GM19193 (cell line): ENCODE results near the gene SEM1.
A peak's percentile ranks its signal among the peaks of the same experiment; 100 is the strongest.

ENCODE experiments used
- POLR2A ChIP-seq: IDR thresholded peaks from 4 replicates; pipeline ENCODE4 v1.6.1; 2011; ENCODE audit not compliant: insufficient read depth, insufficient read length; ENCODE audit errors: extremely low read depth

Gene SEM1

DNA sequence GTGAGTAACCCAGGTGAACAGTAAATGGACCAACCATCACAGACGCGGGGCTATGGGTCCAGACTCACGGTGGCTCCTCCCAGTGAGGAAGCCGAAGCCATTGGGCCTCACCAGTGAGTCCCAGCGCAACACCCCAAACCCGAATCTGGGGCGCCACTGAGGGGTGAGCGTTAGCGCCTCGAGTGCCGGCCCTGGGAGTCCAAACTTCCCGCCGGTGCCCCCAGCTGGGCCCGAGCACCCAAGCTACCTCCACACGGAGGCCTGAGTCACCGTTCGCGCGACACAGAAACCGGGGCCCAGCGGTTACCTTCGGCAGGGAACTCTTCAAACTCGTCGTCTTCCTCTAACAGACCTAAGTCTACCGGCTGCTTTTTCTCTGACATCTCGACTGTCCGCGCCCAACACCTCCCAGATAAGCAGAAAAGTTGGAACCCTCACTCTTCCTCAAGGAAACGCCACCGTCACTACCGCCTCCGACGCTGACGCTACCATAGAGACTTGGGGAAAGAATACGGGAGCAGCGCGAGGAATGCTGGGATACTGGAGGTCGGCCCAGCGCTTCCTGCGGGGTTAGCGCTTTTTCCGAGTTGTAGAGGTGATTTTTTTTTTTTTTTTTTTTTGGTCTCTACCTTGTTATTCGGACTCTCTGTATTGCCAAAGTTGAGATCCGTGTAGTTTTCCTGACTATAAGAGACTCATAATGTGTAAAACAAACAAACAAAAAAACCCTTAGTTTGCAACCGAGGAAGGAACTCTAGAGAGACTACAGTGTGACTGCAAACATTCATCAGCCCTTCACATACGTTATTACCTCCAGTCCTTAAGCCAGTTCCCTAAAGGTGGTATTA, at the start of gene SEM1:
Gene SEM1, minus strand, starts transcription at position 466 of the 848 bp plus-strand sequence. Its CDS starts 83 bp downstream, at position 383.
- peak; percentile 77 for TF ChIP-seq POLR2A

DNA sequence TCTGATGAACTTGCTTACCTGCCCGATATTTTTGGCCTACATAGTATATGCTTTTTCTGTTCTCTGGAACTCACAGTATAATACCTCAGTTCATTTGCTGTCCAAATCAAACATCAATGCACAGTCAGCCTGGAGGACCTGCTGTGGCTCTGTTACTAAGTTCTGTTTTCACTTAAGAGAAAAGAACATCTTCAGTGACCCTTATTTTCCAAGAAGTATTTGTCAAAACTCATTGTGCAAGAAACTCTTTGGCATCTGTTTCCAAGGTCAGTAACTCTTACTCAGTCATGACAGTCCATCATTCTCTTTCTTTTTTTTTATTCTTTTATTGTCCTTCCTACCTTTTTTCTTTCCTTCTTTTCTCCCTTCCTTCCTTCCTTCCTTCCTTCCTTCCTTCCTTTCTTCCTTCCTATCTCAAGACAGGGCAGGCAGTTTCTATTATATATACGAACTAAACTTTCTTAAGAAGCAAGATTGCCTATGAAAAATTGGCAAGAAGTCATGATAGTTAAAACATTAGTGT, 37.8 kb upstream of the SEM1 start:
- no peak for TF ChIP-seq POLR2A

DNA sequence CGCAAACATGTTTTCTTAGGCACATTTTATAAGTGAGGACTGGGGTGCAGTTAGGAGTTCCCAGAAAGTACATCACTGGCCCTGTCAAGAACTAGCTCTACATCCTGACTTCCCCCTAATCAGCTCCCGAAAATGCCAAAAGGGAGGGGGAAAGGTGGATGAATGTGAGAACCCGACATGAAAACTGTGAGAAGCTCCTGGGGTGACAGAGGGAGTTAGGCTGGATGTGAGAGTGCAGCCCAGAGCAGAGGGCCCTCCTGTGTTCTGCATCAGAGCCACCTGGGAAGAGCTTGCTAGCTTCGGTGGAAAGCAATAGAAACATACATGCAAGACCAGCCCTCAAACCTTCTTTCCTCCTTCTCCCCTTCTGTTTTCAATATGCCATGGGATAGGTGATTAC, 30.5 kb upstream of the SEM1 start:
- TF ChIP-seq POLR2A, result no peak

DNA sequence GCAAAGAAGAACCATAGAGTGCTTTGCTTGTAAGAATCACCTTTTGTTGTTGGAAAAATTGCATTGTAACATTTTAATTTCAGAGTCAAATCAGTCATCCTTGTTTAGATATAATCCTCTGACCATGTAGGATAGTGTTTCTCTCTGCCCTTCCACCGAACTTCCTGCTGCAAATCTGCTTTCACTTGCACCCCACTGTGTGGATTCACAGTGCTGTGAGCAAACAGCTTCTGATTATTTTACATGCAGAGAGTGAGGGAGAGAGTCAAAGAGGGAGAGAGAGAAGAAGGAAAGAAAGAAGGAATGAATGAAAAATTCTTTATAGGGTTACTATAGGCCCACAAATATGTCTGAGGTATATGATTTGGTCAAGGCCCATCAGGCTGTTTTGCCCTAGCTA, 30.0 kb upstream of the SEM1 start:
- no peak for TF ChIP-seq POLR2A

DNA sequence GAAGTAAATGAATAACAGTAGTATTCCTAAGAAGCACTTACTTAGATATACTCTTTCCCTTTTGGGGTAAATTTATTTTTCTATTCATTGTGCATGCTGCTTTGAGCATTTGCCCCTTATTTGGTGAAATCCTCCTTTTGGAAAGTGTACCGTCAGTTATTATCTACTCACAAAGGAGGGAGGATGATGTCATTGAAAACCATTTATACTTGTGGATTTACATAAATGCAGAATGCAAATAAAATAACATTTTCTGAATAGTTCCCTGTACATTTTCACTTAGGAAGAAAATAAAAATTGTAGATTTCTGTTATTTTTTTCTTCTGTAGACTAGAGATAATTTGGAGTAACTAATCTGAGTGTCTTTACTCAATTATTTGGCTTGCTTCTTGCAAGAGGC, 29.5 kb upstream of the SEM1 start:
- TF ChIP-seq POLR2A, result no peak

DNA sequence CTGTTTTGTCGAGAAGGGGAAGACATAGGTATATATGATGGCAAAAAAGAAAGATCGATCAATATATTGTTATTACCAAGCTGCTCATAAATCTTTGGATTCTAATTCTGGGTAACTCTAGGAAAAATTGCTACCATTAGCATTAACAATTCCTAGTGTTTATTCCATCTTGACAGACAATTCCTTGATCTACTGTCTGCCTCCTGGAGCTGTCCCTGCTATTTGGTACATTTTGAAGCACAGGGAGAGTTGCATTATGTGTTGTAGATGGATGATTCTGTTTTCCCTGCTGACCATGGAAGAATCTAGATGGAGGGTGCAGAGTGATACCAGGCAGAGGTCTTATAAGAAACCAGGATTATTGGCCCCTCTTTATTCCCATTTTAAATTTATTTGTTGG, 29.1 kb upstream of the SEM1 start:
- TF ChIP-seq POLR2A, result no peak

- TF ChIP-seq POLR2A, result no peak
Observed at GRCh38 chr7:96737545-96738050, 28.0 kb upstream of the SEM1 start.

GRCh38 chr7:96734343-96734742, 24.7 kb upstream of the SEM1 start:
- TF ChIP-seq POLR2A, result no peak

- no peak for TF ChIP-seq POLR2A
Observed at GRCh38 chr7:96729820-96730219, 20.2 kb upstream of the SEM1 start.

GRCh38 chr7:96728139-96728538, 18.5 kb upstream of the SEM1 start:
- no peak for TF ChIP-seq POLR2A

GRCh38 chr7:96727534-96728088, 18.0 kb upstream of the SEM1 start:
- no peak for TF ChIP-seq POLR2A

DNA sequence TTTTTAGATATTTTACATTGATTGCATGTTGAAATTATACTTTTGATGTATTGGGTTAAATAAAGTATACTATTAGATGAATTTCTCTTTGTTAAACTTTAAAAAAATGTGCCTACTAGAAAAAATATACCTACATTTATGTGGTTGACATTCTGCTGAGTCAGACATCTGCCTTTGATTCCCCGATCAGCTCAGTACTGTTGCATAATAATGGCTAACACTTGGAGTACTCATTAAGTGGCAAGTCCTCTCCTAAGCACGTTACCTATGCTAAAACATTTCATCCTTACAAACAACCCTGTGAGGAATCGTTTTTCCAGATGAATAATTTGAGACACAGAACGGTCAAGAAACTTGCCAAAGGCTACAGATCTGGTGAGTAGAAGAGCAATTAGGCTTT, 14.0 kb upstream of the SEM1 start:
- TF ChIP-seq POLR2A, result no peak

DNA sequence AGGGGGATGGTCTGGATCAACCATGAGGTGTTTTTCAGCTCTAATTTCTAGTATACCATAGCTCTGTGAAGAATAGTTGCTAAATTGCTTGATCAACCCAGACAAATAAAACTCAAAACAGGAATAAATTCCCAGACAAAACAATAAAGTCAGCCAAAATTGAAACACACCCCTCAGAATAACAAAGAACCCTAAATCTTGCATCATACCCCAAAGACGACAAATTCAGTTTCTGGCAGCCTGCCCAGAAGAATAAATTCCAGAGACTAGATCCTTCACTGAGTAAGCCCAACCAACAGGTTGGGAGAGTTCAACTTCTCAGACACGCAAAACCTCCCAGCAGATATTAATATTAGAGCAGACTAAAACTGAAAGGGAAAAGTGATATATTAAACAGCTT, 11.2 kb upstream of the SEM1 start:
- TF ChIP-seq POLR2A, result no peak

DNA sequence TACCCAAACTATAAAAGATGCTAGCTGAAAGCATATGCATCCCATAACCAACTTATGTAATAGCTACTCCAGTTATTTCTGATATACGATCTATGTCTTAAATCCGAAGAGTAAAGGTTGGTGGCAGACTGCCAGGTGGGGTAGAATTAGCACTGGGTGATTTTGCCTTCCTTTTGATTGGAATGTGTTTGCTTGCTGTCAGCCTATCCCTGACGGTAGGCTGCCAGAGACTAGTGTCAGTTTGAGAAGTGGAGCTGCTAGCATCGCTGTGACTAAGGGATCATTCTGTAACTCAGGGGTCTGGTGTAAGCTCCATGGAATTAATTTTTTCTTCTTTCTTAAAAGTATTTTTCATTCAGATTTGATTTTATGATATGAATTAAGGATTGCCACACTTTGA, 9.5 kb upstream of the SEM1 start:
- TF ChIP-seq POLR2A, result no peak

GRCh38 chr7:96718107-96719003, 8.7 kb upstream of the SEM1 start:
- TF ChIP-seq POLR2A, result no peak
